Left renal cortex interstitium (tissue), 4 donors: Measurements from ENCODE around the gene LRRC18. TPM values are rescaled to one million over a fixed set of nuclear protein-coding genes. Genes with fewer than 3 reads are reported as not detected.

Experiments
- DNase-seq, 4 donors: peaks; one replicate each; pipeline ENCODE4 v3.0.0-alpha.2; 2013; ENCODE audit warnings: low read depth in 4 of 4, low spot score in 2 of 4, missing footprints in 1 of 4
- polyA plus RNA-seq, 4 donors: library from polyadenylated mRNA; unstranded; fragments of 120-200 nt; gene quantifications; one replicate each; pipeline ENCODE4 v1.2.1, GENCODE V29; 2013; ENCODE audit not compliant: insufficient read length in 4 of 4

LRRC18 gene
- polyA plus RNA-seq, 4 donors = 0.11 to 0.19 (median 0.17) TPM; not detected in 1

- DNase-seq = no peak
Measured at GRCh38 chr10:48884179-48885045, 55.2 kb downstream of the LRRC18 start.

GRCh38 chr10:48883701-48884100, 55.9 kb downstream of the LRRC18 start:
- no peak for DNase-seq

- DNase-seq = no peak
Measured at GRCh38 chr10:48882881-48883280, 56.8 kb downstream of the LRRC18 start.

GRCh38 chr10:48881937-48882336, 57.7 kb downstream of the LRRC18 start:
- no peak for DNase-seq

- no peak for DNase-seq
Measured at GRCh38 chr10:48880016-48880705, 59.5 kb downstream of the LRRC18 start.

GRCh38 chr10:48879451-48879850, 60.2 kb downstream of the LRRC18 start:
- no peak for DNase-seq

- DNase-seq = no peak
Measured at GRCh38 chr10:48878091-48878490, 61.5 kb downstream of the LRRC18 start.

- DNase-seq = no peak
Measured at GRCh38 chr10:48872234-48872633, 67.4 kb downstream of the LRRC18 start.

Other genes starting within 250 kb of the LRRC18 start
- 10 to 100 TPM; 13.7 to 16.8 (median 14.0) TPM for gene VSTM4, start 175.7 kb upstream of the LRRC18 start, polyA plus RNA-seq
- not detected for gene FAM170B, start 194.2 kb upstream of the LRRC18 start, polyA plus RNA-seq
- 1 to 10 TPM; 1.9 to 3.0 (median 2.5) TPM for gene TMEM273, start 248.6 kb upstream of the LRRC18 start, polyA plus RNA-seq